WTC11 (cell line): ENCODE results near the gene TNNI2. TPM values are rescaled to one million over a fixed set of nuclear protein-coding genes. Genes with fewer than 3 reads are reported as not detected.

Source experiments
- ATAC-seq: fragments of 200-7000 bp; cut with Tn5 transposase; 2 replicates; pipeline ENCODE4 v1.10.0; 2021; ENCODE audit warnings: mild to moderate bottlenecking, moderate library complexity
- CTCF ChIA-PET: fragments of 300-600 bp; sonication (Branson Sonifier 250); formaldehyde crosslinking; loops from one replicate; lab custom pipeline; 2021; ENCODE audit warnings: antibody characterized with exemption; lab: Charles Lee
- POLR2A ChIA-PET: fragments of 350-600 bp; sonication (Branson Sonifier 250); formaldehyde crosslinking; loops from one replicate; lab custom pipeline; 2021; ENCODE audit warnings: antibody characterized with exemption; lab: Charles Lee
- DNase-seq: peaks from one replicate; pipeline ENCODE4 v3.0.0; 2021; ENCODE audit warnings: low spot score
- H3K27ac Mint-ChIP-seq: 2 replicates; pipeline ENCODE4 v1.8.0; 2021; ENCODE audit warnings: mixed read lengths
- H3K27me3 Mint-ChIP-seq: 2 replicates; pipeline ENCODE4 v1.8.0; 2021; ENCODE audit warnings: low read depth, mild to moderate bottlenecking, moderate library complexity, mixed read lengths
- H3K36me3 Mint-ChIP-seq: 2 replicates; pipeline ENCODE4 v1.8.0; 2021; ENCODE audit warnings: mixed read lengths
- H3K4me1 Mint-ChIP-seq: 2 replicates; pipeline ENCODE4 v1.8.0; 2022; ENCODE audit warnings: mixed read lengths
- H3K4me3 Mint-ChIP-seq: 2 replicates; pipeline ENCODE4 v1.8.0; 2021; ENCODE audit warnings: mild to moderate bottlenecking, moderate library complexity, mixed read lengths
- H3K9me3 Mint-ChIP-seq: 2 replicates; pipeline ENCODE4 v1.8.0; 2021; ENCODE audit warnings: mixed read lengths
- ATF3 ChIP-seq: sonication (generic); formaldehyde crosslinking; conservative IDR thresholded peaks from 2 replicates; pipeline ENCODE4 v1.8.1; 2022; ENCODE audit warnings: mild to moderate bottlenecking, missing genetic modification reagents
- CREM ChIP-seq: sonication (generic); formaldehyde crosslinking; IDR thresholded peaks from 2 replicates; pipeline ENCODE4 v1.8.1; 2022; ENCODE audit warnings: mild to moderate bottlenecking, missing genetic modification reagents, moderate library complexity
- FOXJ3 ChIP-seq: sonication (generic); formaldehyde crosslinking; IDR thresholded peaks from 2 replicates; pipeline ENCODE4 v1.9.0; 2021; ENCODE audit warnings: missing genetic modification reagents, mild to moderate bottlenecking, borderline replicate concordance
- IRF1 ChIP-seq: sonication (generic); formaldehyde crosslinking; IDR thresholded peaks from 2 replicates; pipeline ENCODE4 v1.8.0; 2023; ENCODE audit warnings: missing genetic modification reagents
- NFE2L1 ChIP-seq: sonication (generic); formaldehyde crosslinking; IDR thresholded peaks from 2 replicates; pipeline ENCODE4 v1.8.1; 2023; ENCODE audit warnings: missing genetic modification reagents
- TEAD1 ChIP-seq: sonication (generic); formaldehyde crosslinking; IDR thresholded peaks from 2 replicates; pipeline ENCODE4 v1.8.0; 2022; ENCODE audit warnings: mild to moderate bottlenecking, missing genetic modification reagents
- TP53 ChIP-seq: sonication (generic); formaldehyde crosslinking; IDR thresholded peaks from 2 replicates; pipeline ENCODE4 v1.8.1; 2023; ENCODE audit warnings: mild to moderate bottlenecking, missing genetic modification reagents
- ZNF263 ChIP-seq: sonication (generic); formaldehyde crosslinking; IDR thresholded peaks from 2 replicates; pipeline ENCODE4 v1.8.1; 2022; ENCODE audit warnings: low read depth, mild to moderate bottlenecking, moderate library complexity, missing genetic modification reagents
- ZNF281 ChIP-seq: sonication (generic); formaldehyde crosslinking; IDR thresholded peaks from 2 replicates; pipeline ENCODE4 v1.8.0; 2023; ENCODE audit warnings: mild to moderate bottlenecking, missing genetic modification reagents
- total RNA-seq: library from RNA; stranded (reverse); gene quantifications from 3 replicates; pipeline ENCODE4 v1.2.3, GENCODE V29; 2021
- TF ChIP-seq, protein P1 (sequence below): sonication (generic); formaldehyde crosslinking; IDR thresholded peaks from 2 replicates; pipeline ENCODE4 v1.8.1; 2022; ENCODE audit warnings: mild to moderate bottlenecking, missing genetic modification reagents, moderate library complexity, borderline replicate concordance
- TF ChIP-seq, protein P2 (sequence below): sonication (generic); formaldehyde crosslinking; IDR thresholded peaks from 2 replicates; pipeline ENCODE4 v1.8.0; 2022; ENCODE audit warnings: mild to moderate bottlenecking, missing genetic modification reagents
- TF ChIP-seq, protein P3 (sequence below): sonication (generic); formaldehyde crosslinking; IDR thresholded peaks from 2 replicates; pipeline ENCODE4 v1.8.0; 2022; ENCODE audit warnings: mild to moderate bottlenecking, missing genetic modification reagents
- TF ChIP-seq, protein P4 (sequence below): sonication (generic); formaldehyde crosslinking; IDR thresholded peaks from 2 replicates; pipeline ENCODE4 v1.8.1; 2022; ENCODE audit warnings: mild to moderate bottlenecking, moderate library complexity, missing genetic modification reagents

The TNNI2 gene
- total RNA-seq, 1 experiment from 2014 or later: not detected

- TF ChIP-seq, protein P1, sequence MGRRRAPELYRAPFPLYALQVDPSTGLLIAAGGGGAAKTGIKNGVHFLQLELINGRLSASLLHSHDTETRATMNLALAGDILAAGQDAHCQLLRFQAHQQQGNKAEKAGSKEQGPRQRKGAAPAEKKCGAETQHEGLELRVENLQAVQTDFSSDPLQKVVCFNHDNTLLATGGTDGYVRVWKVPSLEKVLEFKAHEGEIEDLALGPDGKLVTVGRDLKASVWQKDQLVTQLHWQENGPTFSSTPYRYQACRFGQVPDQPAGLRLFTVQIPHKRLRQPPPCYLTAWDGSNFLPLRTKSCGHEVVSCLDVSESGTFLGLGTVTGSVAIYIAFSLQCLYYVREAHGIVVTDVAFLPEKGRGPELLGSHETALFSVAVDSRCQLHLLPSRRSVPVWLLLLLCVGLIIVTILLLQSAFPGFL: no peak
- TF ChIP-seq ZNF281 (no peak), NFE2L1 (CRISPR knock-in tag) (no peak), CREM (no peak), FOXJ3 (CRISPR knock-in tag) (no peak)
- TF ChIP-seq, protein P2, sequence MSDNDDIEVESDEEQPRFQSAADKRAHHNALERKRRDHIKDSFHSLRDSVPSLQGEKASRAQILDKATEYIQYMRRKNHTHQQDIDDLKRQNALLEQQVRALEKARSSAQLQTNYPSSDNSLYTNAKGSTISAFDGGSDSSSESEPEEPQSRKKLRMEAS (CRISPR knock-in tag): no peak
- TF ChIP-seq, protein P3, sequence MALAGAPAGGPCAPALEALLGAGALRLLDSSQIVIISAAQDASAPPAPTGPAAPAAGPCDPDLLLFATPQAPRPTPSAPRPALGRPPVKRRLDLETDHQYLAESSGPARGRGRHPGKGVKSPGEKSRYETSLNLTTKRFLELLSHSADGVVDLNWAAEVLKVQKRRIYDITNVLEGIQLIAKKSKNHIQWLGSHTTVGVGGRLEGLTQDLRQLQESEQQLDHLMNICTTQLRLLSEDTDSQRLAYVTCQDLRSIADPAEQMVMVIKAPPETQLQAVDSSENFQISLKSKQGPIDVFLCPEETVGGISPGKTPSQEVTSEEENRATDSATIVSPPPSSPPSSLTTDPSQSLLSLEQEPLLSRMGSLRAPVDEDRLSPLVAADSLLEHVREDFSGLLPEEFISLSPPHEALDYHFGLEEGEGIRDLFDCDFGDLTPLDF (CRISPR knock-in tag): no peak
- TF ChIP-seq, all 79 proteins: peak for 0
Measured at GRCh38 chr11:1807264-1807995, 31.4 kb upstream of the TNNI2 start (continued).

DNA sequence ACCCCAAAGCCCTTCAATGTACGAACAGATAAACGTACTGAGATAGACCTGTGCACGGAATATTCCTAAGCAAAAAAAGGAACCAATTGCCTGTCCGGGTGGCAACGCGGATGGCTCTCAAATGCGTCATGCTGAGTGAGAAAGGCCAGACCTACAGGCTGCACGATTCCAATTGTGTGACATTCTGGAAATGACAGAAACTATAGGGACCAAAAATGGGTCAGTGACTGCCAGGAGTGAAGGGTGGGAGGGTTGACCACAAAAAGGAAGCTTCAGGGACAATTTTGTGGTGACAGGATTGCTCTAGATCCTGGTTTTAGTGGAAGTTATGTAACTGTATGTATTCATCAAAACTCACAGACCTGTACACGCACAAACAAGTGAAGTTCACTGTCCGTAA, 28.0 kb upstream of the TNNI2 start:
- DNase-seq (no peak), ATAC-seq (no peak)
- H3K27me3 Mint-ChIP-seq: peaks cover 32% of the 10 kb centered on the region
- H3K4me3 Mint-ChIP-seq: no peak overlapping the region
- no peak for TF ChIP-seq FOXJ3 (CRISPR knock-in tag)
- H3K4me1 Mint-ChIP-seq: no peaks in the 10 kb centered on the region
- peaks cover 19% of the 10 kb centered on the region for H3K9me3 Mint-ChIP-seq
- H3K27ac Mint-ChIP-seq: no peak overlapping the region
- peaks cover 3% of the 10 kb centered on the region for H3K36me3 Mint-ChIP-seq
- ChIA-PET POLR2A (no interaction called here), CTCF (no interaction called here)

DNA sequence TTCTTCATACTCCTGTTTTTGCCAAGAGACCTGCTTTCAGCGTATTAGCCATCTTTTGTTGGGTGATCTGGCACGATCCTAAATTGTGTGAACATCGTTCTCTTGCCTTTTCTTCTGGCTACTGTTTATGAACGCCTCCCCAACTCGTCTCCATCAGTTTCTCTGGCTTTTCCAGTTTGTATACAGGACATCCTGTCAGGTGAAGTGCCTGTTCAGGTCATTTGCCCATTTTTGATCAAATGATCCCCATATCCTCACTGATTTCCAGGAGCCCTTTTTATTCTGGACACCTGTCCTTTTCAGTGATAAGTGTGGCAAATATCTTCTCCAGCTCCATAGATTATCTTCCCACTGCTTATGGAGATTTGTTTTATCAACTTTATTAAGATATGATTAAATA, 26.5 kb upstream of the TNNI2 start:
- no peak for ATAC-seq
- Mint-ChIP-seq H3K9me3 (peaks cover 19% of the 10 kb centered on the region), H3K4me3 (no peak overlapping the region), H3K4me1 (no peaks in the 10 kb centered on the region)
- DNase-seq: no peak
- TF ChIP-seq ATF3 (CRISPR knock-in tag): no peak
- TF ChIP-seq IRF1 (CRISPR knock-in tag): no peak
- TF ChIP-seq TEAD1 (CRISPR knock-in tag): no peak
- TF ChIP-seq TP53 (CRISPR knock-in tag): no peak
- TF ChIP-seq, protein P4, sequence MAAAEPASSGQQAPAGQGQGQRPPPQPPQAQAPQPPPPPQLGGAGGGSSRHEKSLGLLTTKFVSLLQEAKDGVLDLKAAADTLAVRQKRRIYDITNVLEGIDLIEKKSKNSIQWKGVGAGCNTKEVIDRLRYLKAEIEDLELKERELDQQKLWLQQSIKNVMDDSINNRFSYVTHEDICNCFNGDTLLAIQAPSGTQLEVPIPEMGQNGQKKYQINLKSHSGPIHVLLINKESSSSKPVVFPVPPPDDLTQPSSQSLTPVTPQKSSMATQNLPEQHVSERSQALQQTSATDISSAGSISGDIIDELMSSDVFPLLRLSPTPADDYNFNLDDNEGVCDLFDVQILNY (CRISPR knock-in tag): no peak
- no peak for TF ChIP-seq ZNF263 (CRISPR knock-in tag)
- TF ChIP-seq, all 79 proteins: peak for 0
- ChIA-PET POLR2A (no interaction called here), CTCF (interaction anchor here (1.1 kb wide), 1 partner anchor 160 kb away, joined by 4 read pairs; no protein-coding TSS in a partner anchor)
- Mint-ChIP-seq H3K27ac (no peak overlapping the region), H3K27me3 (peaks cover 35% of the 10 kb centered on the region), H3K36me3 (peaks cover 3% of the 10 kb centered on the region)
